ENCODE data around the gene SH3D21.

Gene SH3D21

GRCh38 chr1:36286802-36287201, 19.4 kb upstream of the SH3D21 start:
- H3K4me3 Mint-ChIP-seq, result no peak overlapping the region
- no peaks in the 10 kb centered on the region for H3K27me3 Mint-ChIP-seq (ENCODE audit: low read depth)
- no peaks in the 10 kb centered on the region for H3K9me3 Mint-ChIP-seq
- H3K4me1 Mint-ChIP-seq (ENCODE audit: low read depth), result peaks cover 22% of the 10 kb centered on the region
- H3K27ac Mint-ChIP-seq, result no peak overlapping the region
- H3K36me3 Mint-ChIP-seq (ENCODE audit: low read depth), result peaks cover 48% of the 10 kb centered on the region

- peaks cover 20% of the 10 kb centered on the region for H3K4me1 Mint-ChIP-seq (ENCODE audit: low read depth)
- H3K4me3 Mint-ChIP-seq, result no peak overlapping the region
- H3K36me3 Mint-ChIP-seq (ENCODE audit: low read depth), result peaks cover 51% of the 10 kb centered on the region
- H3K9me3 Mint-ChIP-seq, result no peaks in the 10 kb centered on the region
- H3K27ac Mint-ChIP-seq, result no peak overlapping the region
- no peaks in the 10 kb centered on the region for H3K27me3 Mint-ChIP-seq (ENCODE audit: low read depth)
Measured at GRCh38 chr1:36287595-36287994, 18.6 kb upstream of the SH3D21 start.

GRCh38 chr1:36295390-36295789, 10.8 kb upstream of the SH3D21 start:
- H3K27ac Mint-ChIP-seq, result no peak overlapping the region
- no peaks in the 10 kb centered on the region for H3K9me3 Mint-ChIP-seq
- H3K4me3 Mint-ChIP-seq, result no peak overlapping the region
- peaks cover 4% of the 10 kb centered on the region for H3K4me1 Mint-ChIP-seq (ENCODE audit: low read depth)
- H3K36me3 Mint-ChIP-seq (ENCODE audit: low read depth), result peaks cover 39% of the 10 kb centered on the region
- no peaks in the 10 kb centered on the region for H3K27me3 Mint-ChIP-seq (ENCODE audit: low read depth)

DNA sequence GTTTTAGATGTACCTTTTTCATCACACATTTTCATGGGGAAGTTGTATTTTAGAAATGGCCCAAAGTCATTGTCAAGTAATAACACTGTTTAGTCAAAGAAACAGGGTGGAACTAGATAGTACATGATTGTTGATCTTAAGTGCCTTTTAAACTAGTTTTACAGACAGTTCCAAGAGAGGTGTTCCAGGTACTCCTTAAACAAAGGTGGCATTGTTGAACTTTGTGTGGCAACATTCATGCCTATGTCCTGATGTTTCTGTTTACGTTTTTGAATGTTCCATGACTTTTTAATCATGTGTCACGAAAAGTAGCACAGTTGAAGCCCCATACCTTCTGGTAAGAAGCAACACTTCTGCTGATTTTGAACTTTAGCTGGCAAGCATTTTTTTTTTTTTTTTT, 9.1 kb upstream of the SH3D21 start:
- Mint-ChIP-seq H3K27me3 (ENCODE audit: low read depth) (no peaks in the 10 kb centered on the region), H3K36me3 (ENCODE audit: low read depth) (peaks cover 36% of the 10 kb centered on the region), H3K4me1 (ENCODE audit: low read depth) (peaks cover 3% of the 10 kb centered on the region), H3K27ac (peak overlapping the region; percentile 0), H3K9me3 (no peaks in the 10 kb centered on the region), H3K4me3 (no peak overlapping the region)

DNA sequence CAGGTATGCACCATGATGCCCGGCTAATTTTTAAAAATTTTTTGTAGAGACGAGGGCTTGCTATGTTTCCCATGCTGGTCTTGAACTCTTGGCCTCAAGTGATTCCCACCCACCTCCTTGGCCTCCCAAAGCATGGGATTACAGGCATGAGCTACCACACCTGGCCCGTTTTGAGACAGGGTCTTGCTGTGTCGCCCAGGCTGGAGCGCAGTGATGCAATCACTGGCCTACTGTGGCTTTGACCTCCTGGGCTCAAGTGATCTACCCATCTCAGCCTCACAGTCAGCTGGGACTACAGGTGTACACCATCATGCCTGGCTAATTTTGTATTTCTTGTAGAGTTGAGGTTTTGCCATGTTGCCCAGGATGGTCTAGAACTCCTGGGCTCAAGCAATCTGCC, 7.5 kb upstream of the SH3D21 start:
- peaks cover 5% of the 10 kb centered on the region for H3K4me1 Mint-ChIP-seq (ENCODE audit: low read depth)
- no peaks in the 10 kb centered on the region for H3K27me3 Mint-ChIP-seq (ENCODE audit: low read depth)
- H3K4me3 Mint-ChIP-seq, result no peak overlapping the region
- peaks cover 38% of the 10 kb centered on the region for H3K36me3 Mint-ChIP-seq (ENCODE audit: low read depth)
- no peak overlapping the region for H3K27ac Mint-ChIP-seq
- H3K9me3 Mint-ChIP-seq, result no peaks in the 10 kb centered on the region

GRCh38 chr1:36300526-36300925, 5.6 kb upstream of the SH3D21 start:
- Mint-ChIP-seq H3K4me3 (no peak overlapping the region), H3K27ac (peak overlapping the region; percentile 41), H3K36me3 (ENCODE audit: low read depth) (peaks cover 32% of the 10 kb centered on the region), H3K4me1 (ENCODE audit: low read depth) (peaks cover 10% of the 10 kb centered on the region), H3K27me3 (ENCODE audit: low read depth) (no peaks in the 10 kb centered on the region), H3K9me3 (no peaks in the 10 kb centered on the region)

GRCh38 chr1:36301220-36301619, 4.9 kb upstream of the SH3D21 start:
- Mint-ChIP-seq H3K27me3 (ENCODE audit: low read depth) (no peaks in the 10 kb centered on the region), H3K9me3 (no peaks in the 10 kb centered on the region), H3K4me3 (no peak overlapping the region), H3K36me3 (ENCODE audit: low read depth) (peaks cover 31% of the 10 kb centered on the region), H3K4me1 (ENCODE audit: low read depth) (peaks cover 12% of the 10 kb centered on the region), H3K27ac (no peak overlapping the region)

GRCh38 chr1:36303244-36303643, 2.9 kb upstream of the SH3D21 start:
- Mint-ChIP-seq H3K4me3 (peak overlapping the region; percentile 25), H3K9me3 (no peaks in the 10 kb centered on the region), H3K4me1 (ENCODE audit: low read depth) (peaks cover 21% of the 10 kb centered on the region), H3K27me3 (ENCODE audit: low read depth) (no peaks in the 10 kb centered on the region), H3K27ac (no peak overlapping the region), H3K36me3 (ENCODE audit: low read depth) (peaks cover 27% of the 10 kb centered on the region)

DNA sequence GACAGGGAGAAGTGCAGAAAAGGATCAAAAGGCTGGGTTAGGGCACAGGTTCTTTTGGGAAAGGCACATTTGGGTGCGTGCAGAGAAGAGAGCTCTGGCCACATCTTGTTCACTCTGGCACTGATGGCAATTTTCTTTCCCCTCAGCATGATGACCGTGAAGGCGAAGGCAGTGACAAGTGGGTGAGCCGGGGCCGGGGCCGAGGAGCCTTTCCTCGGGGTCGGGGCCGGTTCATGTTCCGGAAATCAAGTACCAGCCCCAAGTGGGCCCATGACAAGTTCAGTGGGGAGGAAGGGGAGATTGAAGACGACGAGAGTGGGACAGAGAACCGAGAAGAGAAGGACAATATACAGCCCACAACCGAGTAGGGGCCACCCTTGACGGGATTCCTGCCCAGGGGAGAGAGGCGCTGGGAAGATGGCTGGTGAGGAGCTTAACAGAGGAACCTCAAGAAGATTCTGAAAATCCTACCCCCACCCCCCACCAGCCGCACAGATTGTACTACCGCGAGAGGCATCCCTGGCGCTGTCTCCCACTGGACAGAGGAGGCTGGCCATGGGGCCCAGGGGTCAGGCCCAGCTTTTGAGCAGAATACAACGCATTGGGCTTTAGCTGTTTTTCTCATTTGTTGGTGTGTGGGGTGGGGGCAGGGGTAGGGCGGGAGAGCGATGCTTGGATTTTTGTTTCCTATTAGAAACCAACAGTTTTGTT, 2.4 kb upstream of the SH3D21 start:
- peak overlapping the region; percentile 64 for H3K27ac Mint-ChIP-seq
- peaks cover 21% of the 10 kb centered on the region for H3K4me1 Mint-ChIP-seq (ENCODE audit: low read depth)
- no peaks in the 10 kb centered on the region for H3K9me3 Mint-ChIP-seq
- peaks cover 27% of the 10 kb centered on the region for H3K36me3 Mint-ChIP-seq (ENCODE audit: low read depth)
- H3K4me3 Mint-ChIP-seq, result peak overlapping the region; percentile 25
- no peaks in the 10 kb centered on the region for H3K27me3 Mint-ChIP-seq (ENCODE audit: low read depth)

GRCh38 chr1:36304521-36304920, 1.6 kb upstream of the SH3D21 start:
- H3K27me3 Mint-ChIP-seq (ENCODE audit: low read depth), result no peaks in the 10 kb centered on the region
- H3K4me1 Mint-ChIP-seq (ENCODE audit: low read depth), result peaks cover 21% of the 10 kb centered on the region
- H3K4me3 Mint-ChIP-seq, result no peak overlapping the region
- no peak overlapping the region for H3K27ac Mint-ChIP-seq
- H3K9me3 Mint-ChIP-seq, result no peaks in the 10 kb centered on the region
- H3K36me3 Mint-ChIP-seq (ENCODE audit: low read depth), result peaks cover 28% of the 10 kb centered on the region

GRCh38 chr1:36304970-36305914, 926 bp upstream of the SH3D21 start:
- H3K4me3 Mint-ChIP-seq, result peak overlapping the region; percentile 57
- peaks cover 25% of the 10 kb centered on the region for H3K36me3 Mint-ChIP-seq (ENCODE audit: low read depth)
- peaks cover 20% of the 10 kb centered on the region for H3K4me1 Mint-ChIP-seq (ENCODE audit: low read depth)
- no peaks in the 10 kb centered on the region for H3K9me3 Mint-ChIP-seq
- peak overlapping the region; percentile 59 for H3K27ac Mint-ChIP-seq
- no peaks in the 10 kb centered on the region for H3K27me3 Mint-ChIP-seq (ENCODE audit: low read depth)

GRCh38 chr1:36305915-36306209, 306 bp upstream of the SH3D21 start:
- Mint-ChIP-seq H3K9me3 (no peaks in the 10 kb centered on the region), H3K27me3 (ENCODE audit: low read depth) (no peaks in the 10 kb centered on the region), H3K4me1 (ENCODE audit: low read depth) (peaks cover 23% of the 10 kb centered on the region), H3K36me3 (ENCODE audit: low read depth) (peaks cover 23% of the 10 kb centered on the region), H3K27ac (peak overlapping the region; percentile 39), H3K4me3 (peak overlapping the region; percentile 57)

GRCh38 chr1:36306902-36307456, 811 bp downstream of the SH3D21 start:
- Mint-ChIP-seq H3K4me1 (ENCODE audit: low read depth) (peaks cover 23% of the 10 kb centered on the region), H3K27ac (peak overlapping the region; percentile 89), H3K4me3 (peak overlapping the region; percentile 97), H3K36me3 (ENCODE audit: low read depth) (peaks cover 18% of the 10 kb centered on the region), H3K9me3 (no peaks in the 10 kb centered on the region), H3K27me3 (ENCODE audit: low read depth) (no peaks in the 10 kb centered on the region)

DNA sequence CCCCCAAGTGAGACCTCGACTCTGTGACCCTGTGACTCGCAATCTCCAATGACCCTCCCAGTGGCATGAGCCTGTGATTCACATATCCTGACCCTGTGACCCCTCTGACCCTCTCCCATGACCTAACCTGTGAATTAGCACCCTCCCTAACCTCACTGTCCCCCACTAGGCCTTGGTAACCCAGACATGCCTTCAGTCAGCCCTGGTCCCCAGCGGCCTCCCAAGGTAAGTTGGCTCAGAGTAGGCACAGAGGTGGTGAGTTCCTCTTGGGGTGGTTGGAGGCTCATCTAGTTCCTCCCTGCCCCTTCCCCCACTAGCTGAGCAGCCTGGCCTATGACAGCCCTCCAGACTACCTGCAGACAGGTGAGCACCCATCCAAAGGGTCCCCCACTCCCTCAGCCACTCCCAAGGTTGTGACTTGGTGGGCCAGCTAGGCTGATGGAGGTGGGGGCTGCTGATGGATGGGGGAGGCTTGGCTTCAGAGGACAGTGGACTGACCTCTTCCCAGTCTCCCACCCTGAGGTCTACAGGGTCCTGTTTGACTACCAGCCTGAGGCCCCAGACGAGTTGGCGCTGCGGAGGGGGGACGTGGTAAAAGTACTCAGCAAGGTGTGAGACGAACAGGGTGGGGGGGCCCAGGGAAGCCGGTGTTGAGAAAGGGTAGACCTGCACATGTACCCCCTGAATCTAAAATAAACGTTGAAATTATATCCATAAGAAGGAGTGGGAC, 1.6 kb downstream of the SH3D21 start:
- no peaks in the 10 kb centered on the region for H3K9me3 Mint-ChIP-seq
- H3K27ac Mint-ChIP-seq, result no peak overlapping the region
- peaks cover 23% of the 10 kb centered on the region for H3K4me1 Mint-ChIP-seq (ENCODE audit: low read depth)
- H3K36me3 Mint-ChIP-seq (ENCODE audit: low read depth), result peaks cover 15% of the 10 kb centered on the region
- H3K27me3 Mint-ChIP-seq (ENCODE audit: low read depth), result no peaks in the 10 kb centered on the region
- H3K4me3 Mint-ChIP-seq, result peak overlapping the region; percentile 97
